ENCODE results near the gene MAN1C1. TPM values are rescaled to one million over a fixed set of nuclear protein-coding genes. Genes with fewer than 3 reads are reported as not detected.

Gene MAN1C1
- total RNA-seq, 1 experiment from 2014 or later, result 0.11 TPM

- DNase-seq (no peak), ATAC-seq (no peak)
- Histone ChIP-seq H3K9ac (ENCODE audit: low read length) (no peak overlapping the region), H3K27me3 (ENCODE audit: low read length) (no peaks in the 10 kb centered on the region), H3K4me2 (ENCODE audit: low read length) (no peak overlapping the region), H3K9me2 (replicated peaks; ENCODE audit: low read length) (no peaks in the 10 kb centered on the region), H3K4me3 (ENCODE audit: low read length) (no peak overlapping the region), H3F3A (ENCODE audit: low read length, unreplicated experiment) (no peaks in the 10 kb centered on the region), H3K27ac (ENCODE audit: low read length) (no peak overlapping the region), H3K79me2 (ENCODE audit: low read length) (no peaks in the 10 kb centered on the region), H3K36me3 (ENCODE audit: low read depth, low read length) (no peaks in the 10 kb centered on the region), H2AFZ (ENCODE audit: low read length) (no peak overlapping the region), H3K9me3 (ENCODE audit: low read length) (no peaks in the 10 kb centered on the region), H4K20me1 (ENCODE audit: low read length) (no peaks in the 10 kb centered on the region), H3K4me1 (ENCODE audit: insufficient read depth, low read length) (no peaks in the 10 kb centered on the region)
- TF ChIP-seq EZH2 (IDR thresholded peaks at IDR 0.05; ENCODE audit: low read length, unreplicated experiment) (no peak), EZH2phosphoT487 (IDR thresholded peaks at IDR 0.05; ENCODE audit: borderline replicate concordance, low read length) (no peak), CTCF (conservative IDR thresholded peaks at IDR 0.05; ENCODE audit: low read depth, low read length) (no peak)
- ChIA-PET POLR2A (ENCODE audit: unreplicated experiment) (no interaction called here), CTCF (no interaction called here)
- BruUV-seq (replicated peaks), result no TSS peak
- intact Hi-C loops (cut with micrococcal nuclease), result no loop called here
Observed at GRCh38 chr1:25579292-25580252, 37.0 kb upstream of the MAN1C1 start.

GRCh38 chr1:25580927-25581326 lies 35.7 kb upstream of the MAN1C1 start:
- intact Hi-C loops (cut with micrococcal nuclease), result no loop called here
- CTCF ChIA-PET, result no interaction called here
- Histone ChIP-seq H3K27ac (ENCODE audit: low read length) (no peak overlapping the region), H3K79me2 (ENCODE audit: low read length) (no peaks in the 10 kb centered on the region), H3K9me2 (replicated peaks; ENCODE audit: low read length) (no peaks in the 10 kb centered on the region), H2AFZ (ENCODE audit: low read length) (no peak overlapping the region), H3K4me2 (ENCODE audit: low read length) (no peak overlapping the region), H3F3A (ENCODE audit: low read length, unreplicated experiment) (no peaks in the 10 kb centered on the region), H4K20me1 (ENCODE audit: low read length) (no peaks in the 10 kb centered on the region), H3K9me3 (ENCODE audit: low read length) (no peaks in the 10 kb centered on the region), H3K27me3 (ENCODE audit: low read length) (no peaks in the 10 kb centered on the region), H3K4me1 (ENCODE audit: insufficient read depth, low read length) (no peaks in the 10 kb centered on the region), H3K4me3 (ENCODE audit: low read length) (no peak overlapping the region), H3K9ac (ENCODE audit: low read length) (no peak overlapping the region), H3K36me3 (ENCODE audit: low read depth, low read length) (no peaks in the 10 kb centered on the region)
- DNase-seq, result no peak
- TF ChIP-seq EZH2phosphoT487 (IDR thresholded peaks at IDR 0.05; ENCODE audit: borderline replicate concordance, low read length) (no peak), CTCF (conservative IDR thresholded peaks at IDR 0.05; ENCODE audit: low read depth, low read length) (no peak), EZH2 (IDR thresholded peaks at IDR 0.05; ENCODE audit: low read length, unreplicated experiment) (no peak)
- ATAC-seq, result no peak
- BruUV-seq (replicated peaks), result no TSS peak
- POLR2A ChIA-PET (ENCODE audit: unreplicated experiment), result no interaction called here

GRCh38 chr1:25581764-25582163 lies 34.8 kb upstream of the MAN1C1 start:
- CTCF ChIA-PET, result no interaction called here
- intact Hi-C loops (cut with micrococcal nuclease), result no loop called here
- BruUV-seq (replicated peaks), result no TSS peak

More at GRCh38 chr1:25581764-25582163, 34.8 kb upstream of the MAN1C1 start:
- H3K4me3 ChIP-seq (ENCODE audit: low read length), result no peak overlapping the region
- no peaks in the 10 kb centered on the region for H3K9me2 ChIP-seq (replicated peaks; ENCODE audit: low read length)
- H4K20me1 ChIP-seq (ENCODE audit: low read length), result no peaks in the 10 kb centered on the region
- no peak overlapping the region for H3K4me2 ChIP-seq (ENCODE audit: low read length)
- no peak overlapping the region for H3K27ac ChIP-seq (ENCODE audit: low read length)
- no peak overlapping the region for H2AFZ ChIP-seq (ENCODE audit: low read length)
- no peaks in the 10 kb centered on the region for H3K79me2 ChIP-seq (ENCODE audit: low read length)
- H3K9ac ChIP-seq (ENCODE audit: low read length), result no peak overlapping the region
- H3K36me3 ChIP-seq (ENCODE audit: low read depth, low read length), result no peaks in the 10 kb centered on the region
- DNase-seq, result no peak
- no peak for TF ChIP-seq EZH2phosphoT487 (IDR thresholded peaks at IDR 0.05; ENCODE audit: borderline replicate concordance, low read length)
- TF ChIP-seq EZH2 (IDR thresholded peaks at IDR 0.05; ENCODE audit: low read length, unreplicated experiment), result no peak
- no peaks in the 10 kb centered on the region for H3F3A ChIP-seq (ENCODE audit: low read length, unreplicated experiment)
- ATAC-seq, result no peak
- H3K27me3 ChIP-seq (ENCODE audit: low read length), result no peaks in the 10 kb centered on the region
- H3K4me1 ChIP-seq (ENCODE audit: insufficient read depth, low read length), result no peaks in the 10 kb centered on the region
- no peaks in the 10 kb centered on the region for H3K9me3 ChIP-seq (ENCODE audit: low read length)
- POLR2A ChIA-PET (ENCODE audit: unreplicated experiment), result no interaction called here
